OCI-LY3 (cell line): ENCODE results near the gene NEURL1B.

ENCODE experiments used
- H2AFZ ChIP-seq: fragments of 200-600, 300-600 bp; shearing (Covaris generic); 2 replicates; pipeline ENCODE4 v1.6.0; 2014; ENCODE audit warnings: antibody characterized with exemption, low read depth, low read length
- H3K27ac ChIP-seq: fragments of 200-600, 300-600 bp; sonication (generic); 2 replicates; pipeline ENCODE4 v1.5.1; 2014; ENCODE audit warnings: mild to moderate bottlenecking, low read length, moderate library complexity, mixed read lengths
- H3K27me3 ChIP-seq: fragments of 200-600, 300-600 bp; sonication (generic); 2 replicates; pipeline ENCODE4 v1.6.1; 2014; ENCODE audit warnings: low read depth, low read length, mixed read lengths
- H3K36me3 ChIP-seq: fragments of 200-600, 300-600 bp; sonication (generic); replicated peaks from 2 replicates; pipeline ENCODE3; 2014; ENCODE audit warnings: low read depth, low read length, mixed read lengths
- H3K4me1 ChIP-seq: fragments of 300-600, 200-600 bp; sonication (generic); 2 replicates; pipeline ENCODE4 v1.6.1; 2014; ENCODE audit warnings: low read length, mixed read lengths
- H3K4me2 ChIP-seq: fragments of 200-600, 300-600 bp; sonication (generic); 2 replicates; pipeline ENCODE4 v1.6.1; 2014; ENCODE audit warnings: low read length, mixed read lengths
- H3K4me3 ChIP-seq: fragments of 300-600, 200-600 bp; sonication (generic); 2 replicates; pipeline ENCODE4 v1.5.1; 2014; ENCODE audit warnings: antibody characterized with exemption, mild to moderate bottlenecking, low read length, moderate library complexity
- H3K79me2 ChIP-seq: fragments of 300-600, 200-600 bp; shearing (Covaris generic); 2 replicates; pipeline ENCODE4 v1.6.1; 2014; ENCODE audit warnings: mild to moderate bottlenecking, low read length, mixed read lengths
- H3K9ac ChIP-seq: fragments of 300-600, 200-600 bp; shearing (Covaris generic); 2 replicates; pipeline ENCODE4 v1.6.0; 2014; ENCODE audit warnings: mild to moderate bottlenecking, low read length, moderate library complexity
- H3K9me3 ChIP-seq: fragments of 200-600, 300-600 bp; shearing (Covaris generic); 2 replicates; pipeline ENCODE4 v1.6.1; 2014; ENCODE audit warnings: low read length, mixed read lengths; ENCODE audit not compliant: insufficient read depth
- H4K20me1 ChIP-seq: fragments of 200-600, 300-600 bp; sonication (generic); 2 replicates; pipeline ENCODE4 v1.6.1; 2016; ENCODE audit warnings: low read length, mixed read lengths; ENCODE audit not compliant: insufficient read depth
- CTCF ChIP-seq: fragments of 200-600, 300-600 bp; sonication (generic); IDR thresholded peaks from 2 replicates; pipeline ENCODE4 v1.5.1; 2014; ENCODE audit warnings: antibody characterized with exemption, low read length, low read depth
- EZH2phosphoT487 ChIP-seq: fragments of 200-600 bp; shearing (Covaris generic); IDR thresholded peaks from 2 replicates; pipeline ENCODE4 v1.6.1; 2018; ENCODE audit warnings: antibody characterized with exemption, mixed run types, low read depth

The NEURL1B gene

GRCh38 chr5:172611913-172612312, 29.1 kb upstream of the NEURL1B start:
- H3K4me1 ChIP-seq, result no peaks in the 10 kb centered on the region
- H3K27ac ChIP-seq, result no peak overlapping the region
- H3K36me3 ChIP-seq, result no peaks in the 10 kb centered on the region
- no peak overlapping the region for H3K4me3 ChIP-seq
- no peaks in the 10 kb centered on the region for H3K79me2 ChIP-seq
- H3K27me3 ChIP-seq, result peaks cover 30% of the 10 kb centered on the region
- no peak overlapping the region for H2AFZ ChIP-seq
- TF ChIP-seq EZH2phosphoT487, result no peak
- no peak for TF ChIP-seq CTCF
- H3K4me2 ChIP-seq, result no peak overlapping the region
- no peaks in the 10 kb centered on the region for H4K20me1 ChIP-seq
- H3K9ac ChIP-seq, result no peak overlapping the region
- no peaks in the 10 kb centered on the region for H3K9me3 ChIP-seq

- H3K4me3 ChIP-seq, result no peak overlapping the region
- no peaks in the 10 kb centered on the region for H4K20me1 ChIP-seq
- TF ChIP-seq EZH2phosphoT487 (no peak), CTCF (no peak)
- H3K4me2 ChIP-seq, result no peak overlapping the region
- H3K79me2 ChIP-seq, result no peaks in the 10 kb centered on the region
- H3K36me3 ChIP-seq, result no peaks in the 10 kb centered on the region
- no peaks in the 10 kb centered on the region for H3K9me3 ChIP-seq
- no peak overlapping the region for H3K27ac ChIP-seq
- peaks cover 22% of the 10 kb centered on the region; the same call in 1 of the 2 replicates for H3K27me3 ChIP-seq
- no peak overlapping the region for H2AFZ ChIP-seq
- no peak overlapping the region for H3K9ac ChIP-seq
- no peaks in the 10 kb centered on the region for H3K4me1 ChIP-seq
Measured at GRCh38 chr5:172612771-172613170, 28.3 kb upstream of the NEURL1B start.

GRCh38 chr5:172616136-172616535, 24.9 kb upstream of the NEURL1B start:
- Histone ChIP-seq H4K20me1 (no peaks in the 10 kb centered on the region), H3K36me3 (no peaks in the 10 kb centered on the region), H3K4me2 (no peak overlapping the region), H3K27me3 (peaks cover 17% of the 10 kb centered on the region; the same call in 1 of the 2 replicates), H3K4me1 (no peaks in the 10 kb centered on the region), H3K9ac (no peak overlapping the region), H3K4me3 (no peak overlapping the region), H3K79me2 (no peaks in the 10 kb centered on the region), H2AFZ (no peak overlapping the region), H3K9me3 (no peaks in the 10 kb centered on the region), H3K27ac (no peak overlapping the region)
- TF ChIP-seq CTCF, result no peak
- TF ChIP-seq EZH2phosphoT487, result no peak

- Histone ChIP-seq H3K9ac (no peak overlapping the region), H3K4me1 (no peaks in the 10 kb centered on the region), H3K27me3 (peaks cover 18% of the 10 kb centered on the region; the same call in 1 of the 2 replicates), H3K79me2 (no peaks in the 10 kb centered on the region), H3K36me3 (no peaks in the 10 kb centered on the region), H2AFZ (no peak overlapping the region), H3K4me3 (no peak overlapping the region), H4K20me1 (no peaks in the 10 kb centered on the region), H3K27ac (no peak overlapping the region), H3K9me3 (no peaks in the 10 kb centered on the region), H3K4me2 (no peak overlapping the region)
- no peak for TF ChIP-seq EZH2phosphoT487
- no peak for TF ChIP-seq CTCF
Measured at GRCh38 chr5:172616730-172617129, 24.3 kb upstream of the NEURL1B start.
